NCI-H2227 (cell line): ENCODE results near the gene CEBPG.

Experiments
- DNase-seq: peaks from one replicate; lab custom pipeline; 2025; ENCODE audit not compliant: unreplicated experiment; lab: John Stamatoyannopoulos, UW

CEBPG gene

GRCh38 chr19:33349319-33350289, 23.9 kb upstream of the CEBPG start:
- DNase-seq: no peak

GRCh38 chr19:33350538-33351309, 22.8 kb upstream of the CEBPG start:
- DNase-seq: peak; percentile 48

- no peak for DNase-seq
Observed at GRCh38 chr19:33355535-33355934, 18.0 kb upstream of the CEBPG start.

- no peak for DNase-seq
Observed at GRCh38 chr19:33357556-33357955, 16.0 kb upstream of the CEBPG start.

GRCh38 chr19:33358408-33358807, 15.1 kb upstream of the CEBPG start:
- DNase-seq: no peak

GRCh38 chr19:33359581-33359980, 13.9 kb upstream of the CEBPG start:
- DNase-seq: no peak

- no peak for DNase-seq
Observed at GRCh38 chr19:33362508-33363228, 10.8 kb upstream of the CEBPG start.

- DNase-seq: no peak
Observed at GRCh38 chr19:33363476-33363875, 10.0 kb upstream of the CEBPG start.

GRCh38 chr19:33365691-33366090, 7.8 kb upstream of the CEBPG start:
- no peak for DNase-seq

- DNase-seq: no peak
Observed at GRCh38 chr19:33366127-33366526, 7.4 kb upstream of the CEBPG start.

GRCh38 chr19:33366897-33367296, 6.6 kb upstream of the CEBPG start:
- DNase-seq: no peak

- no peak for DNase-seq
Observed at GRCh38 chr19:33368074-33368864, 5.2 kb upstream of the CEBPG start.

GRCh38 chr19:33370783-33371182, 2.7 kb upstream of the CEBPG start:
- no peak for DNase-seq

GRCh38 chr19:33374236-33374714, 766 bp downstream of the CEBPG start:
- peak; percentile 83 for DNase-seq

- DNase-seq: no peak
Observed at GRCh38 chr19:33375156-33375836, 1.8 kb downstream of the CEBPG start.

- DNase-seq: no peak
Observed at GRCh38 chr19:33375837-33376159, 2.3 kb downstream of the CEBPG start.

GRCh38 chr19:33376423-33376822, 2.9 kb downstream of the CEBPG start:
- DNase-seq: no peak

- no peak for DNase-seq
Observed at GRCh38 chr19:33376941-33377557, 3.5 kb downstream of the CEBPG start.
